Raji (cell line): ENCODE data around the gene ANXA4.

ENCODE experiments used
- POLR2A ChIP-seq: IDR thresholded peaks from 2 replicates; pipeline ENCODE4 v1.6.1; 2011; ENCODE audit warnings: low read depth, low read length, control low read depth; ENCODE audit not compliant: insufficient read depth

Gene ANXA4

GRCh38 chr2:69779258-69780001, 37.5 kb downstream of the ANXA4 start:
- no peak for TF ChIP-seq POLR2A

GRCh38 chr2:69780921-69781320, 39.0 kb downstream of the ANXA4 start:
- TF ChIP-seq POLR2A, result no peak

- no peak for TF ChIP-seq POLR2A
Observed at GRCh38 chr2:69781321-69782248, 39.7 kb downstream of the ANXA4 start.

GRCh38 chr2:69784228-69784627, 42.3 kb downstream of the ANXA4 start:
- no peak for TF ChIP-seq POLR2A

GRCh38 chr2:69785358-69785757, 43.4 kb downstream of the ANXA4 start:
- TF ChIP-seq POLR2A, result no peak

GRCh38 chr2:69786052-69786560, 44.2 kb downstream of the ANXA4 start:
- TF ChIP-seq POLR2A, result no peak

- 0 out of 2 replicates have a peak, but pooled peaks have one; percentile 14 for TF ChIP-seq POLR2A
Observed at GRCh38 chr2:69789175-69789721, 47.3 kb downstream of the ANXA4 start.

GRCh38 chr2:69789772-69790600, 48.1 kb downstream of the ANXA4 start:
- TF ChIP-seq POLR2A, result no peak

- TF ChIP-seq POLR2A, result no peak
Observed at GRCh38 chr2:69790601-69790959, 48.6 kb downstream of the ANXA4 start.

GRCh38 chr2:69791045-69791444, 49.1 kb downstream of the ANXA4 start:
- no peak for TF ChIP-seq POLR2A

GRCh38 chr2:69796174-69796573, 54.2 kb downstream of the ANXA4 start:
- no peak for TF ChIP-seq POLR2A

GRCh38 chr2:69797235-69797634, 55.3 kb downstream of the ANXA4 start:
- TF ChIP-seq POLR2A, result no peak

GRCh38 chr2:69797836-69798289, 55.9 kb downstream of the ANXA4 start:
- no peak for TF ChIP-seq POLR2A

GRCh38 chr2:69798290-69798908, 56.5 kb downstream of the ANXA4 start:
- no peak for TF ChIP-seq POLR2A
